PC-9 (cell line): ENCODE measurements around the gene CRISPLD2. TPM values are rescaled to one million over a fixed set of nuclear protein-coding genes. Genes with fewer than 3 reads are reported as not detected.

ENCODE experiments used
- BruUV-seq: library from RNA; stranded (reverse); fragments of 400-500 nt; replicated peaks from 2 replicates; lab custom pipeline; 2021; lab: Mats Ljungman, UMichigan
- CTCF ChIA-PET: fragments of 300-600 bp; sonication (Branson Sonifier 250); formaldehyde crosslinking; loops from one replicate; lab custom pipeline; 2022; ENCODE audit warnings: antibody characterized with exemption; lab: Charles Lee
- POLR2A ChIA-PET: fragments of 300-600 bp; sonication (Branson Sonifier 250); formaldehyde crosslinking; loops from one replicate; lab custom pipeline; 2022; ENCODE audit warnings: antibody characterized with exemption; ENCODE audit not compliant: unreplicated experiment; lab: Charles Lee
- DNase-seq, 2 experiments: peaks; one replicate each; pipeline versions ENCODE4 v3.0.0 to v3.0.0-alpha.2; 2015 to 2022; ENCODE audit warnings: mixed read lengths in 1 of 2
- H2AFZ ChIP-seq: fragments of 200-600 bp; sonication (generic); 2 replicates; pipeline ENCODE4 v1.8.1; 2017; ENCODE audit warnings: antibody characterized with exemption
- H3F3A ChIP-seq: fragments of 200-600 bp; sonication (generic); 2 replicates; pipeline ENCODE4 v1.8.1; 2017; ENCODE audit warnings: antibody characterized with exemption, mild to moderate bottlenecking, low read depth; ENCODE audit not compliant: insufficient read depth
- H3K27ac ChIP-seq: fragments of 200-600 bp; sonication (generic); 2 replicates; pipeline ENCODE4 v1.6.1; 2016; ENCODE audit warnings: mixed run types
- H3K27me3 ChIP-seq: fragments of 200-600 bp; sonication (generic); 2 replicates; pipeline ENCODE4 v1.6.1; 2016; ENCODE audit warnings: low read depth, mixed run types; ENCODE audit not compliant: insufficient read depth
- H3K36me3 ChIP-seq: fragments of 200-600 bp; sonication (generic); 2 replicates; pipeline ENCODE4 v1.6.1; 2016; ENCODE audit warnings: low read depth, mixed run types
- H3K4me1 ChIP-seq: fragments of 200-600 bp; sonication (generic); replicated peaks from 2 replicates; pipeline ENCODE4 v1.6.1; 2016; ENCODE audit warnings: mixed run types; ENCODE audit not compliant: insufficient read depth
- H3K4me2 ChIP-seq: fragments of 200-600 bp; sonication (generic); 2 replicates; pipeline ENCODE4 v1.6.1; 2017; ENCODE audit warnings: mixed run types
- H3K4me3 ChIP-seq: fragments of 200-600 bp; sonication (generic); 2 replicates; pipeline ENCODE4 v1.6.1; 2016; ENCODE audit warnings: mixed run types
- H3K79me2 ChIP-seq: fragments of 200-600 bp; sonication (generic); 2 replicates; pipeline ENCODE4 v1.6.1; 2017; ENCODE audit warnings: low read depth, mixed run types
- H3K9me2 ChIP-seq: fragments of 200-600 bp; sonication (generic); 2 replicates; pipeline ENCODE4 v1.8.1; 2017; ENCODE audit warnings: mild to moderate bottlenecking; ENCODE audit not compliant: insufficient read depth
- H3K9me3 ChIP-seq: fragments of 200-600 bp; sonication (generic); 2 replicates; pipeline ENCODE4 v1.8.1; 2016; ENCODE audit warnings: low read depth; ENCODE audit not compliant: insufficient read depth
- H4K20me1 ChIP-seq: fragments of 200-600 bp; sonication (generic); 2 replicates; pipeline ENCODE4 v1.8.1; 2017; ENCODE audit not compliant: insufficient read depth
- CTCF ChIP-seq: fragments of 200-600 bp; sonication (generic); conservative IDR thresholded peaks from 2 replicates; pipeline ENCODE4 v1.6.1; 2017; ENCODE audit warnings: mixed run types, antibody characterized with exemption, mild to moderate bottlenecking, moderate library complexity
- EZH2 ChIP-seq: fragments of 200-600 bp; sonication (generic); IDR thresholded peaks from 2 replicates; pipeline ENCODE4 v1.8.0; 2017; ENCODE audit warnings: antibody characterized with exemption, low read depth
- intact Hi-C: fragments of 100-400 bp; cut with micrococcal nuclease; formaldehyde crosslinking; loops from one replicate; pipeline ENCODE4 v1.10.0; 2022; ENCODE audit not compliant: unreplicated experiment
- total RNA-seq: library from RNA; stranded (reverse); gene quantifications from 2 replicates; pipeline ENCODE4 v1.2.3, GENCODE V29; 2021

Gene CRISPLD2
- total RNA-seq, 1 experiment from 2014 or later, result 18.6 TPM

GRCh38 chr16:84909476-84910085 lies 89.8 kb downstream of the CRISPLD2 start:
- Histone ChIP-seq H3K79me2 (no peaks in the 10 kb centered on the region), H3K27me3 (no peaks in the 10 kb centered on the region), H3K4me3 (no peak overlapping the region), H3K27ac (no peak overlapping the region), H3K9me2 (no peaks in the 10 kb centered on the region), H3K4me1 (no peaks in the 10 kb centered on the region), H4K20me1 (no peaks in the 10 kb centered on the region), H3K36me3 (no peaks in the 10 kb centered on the region), H3K4me2 (no peak overlapping the region), H3F3A (no peaks in the 10 kb centered on the region), H2AFZ (no peak overlapping the region), H3K9me3 (no peaks in the 10 kb centered on the region)
- CTCF ChIA-PET, result no interaction called here
- intact Hi-C loops, result no loop called here
- POLR2A ChIA-PET, result no interaction called here
- DNase-seq, result no peak
- no TSS peak for BruUV-seq
- no peak for TF ChIP-seq EZH2
- TF ChIP-seq CTCF, result no peak

GRCh38 chr16:84911486-84912216 lies 91.9 kb downstream of the CRISPLD2 start:
- H4K20me1 ChIP-seq, result no peaks in the 10 kb centered on the region
- BruUV-seq, result no TSS peak
- H3K4me2 ChIP-seq, result no peak overlapping the region
- H3K36me3 ChIP-seq, result no peaks in the 10 kb centered on the region
- no peak overlapping the region for H2AFZ ChIP-seq
- POLR2A ChIA-PET, result no interaction called here
- DNase-seq, result no peak
- no peak overlapping the region for H3K27ac ChIP-seq
- intact Hi-C loops, result no loop called here
- no peaks in the 10 kb centered on the region for H3F3A ChIP-seq
- no peaks in the 10 kb centered on the region for H3K27me3 ChIP-seq
- no peak for TF ChIP-seq EZH2
- no peak for TF ChIP-seq CTCF
- H3K79me2 ChIP-seq, result no peaks in the 10 kb centered on the region
- no peaks in the 10 kb centered on the region for H3K4me1 ChIP-seq
- no peak overlapping the region for H3K4me3 ChIP-seq
- H3K9me3 ChIP-seq, result no peaks in the 10 kb centered on the region
- CTCF ChIA-PET, result no interaction called here
- no peaks in the 10 kb centered on the region for H3K9me2 ChIP-seq

- no peak for TF ChIP-seq CTCF
- no peak for TF ChIP-seq EZH2
- no peak for DNase-seq
- H3K36me3 ChIP-seq, result no peaks in the 10 kb centered on the region
- H3K27me3 ChIP-seq, result no peaks in the 10 kb centered on the region
- CTCF ChIA-PET, result no interaction called here
- no peak overlapping the region for H3K27ac ChIP-seq
- H3F3A ChIP-seq, result no peaks in the 10 kb centered on the region
- no peak overlapping the region for H2AFZ ChIP-seq
- BruUV-seq, result no TSS peak
- H4K20me1 ChIP-seq, result no peaks in the 10 kb centered on the region
- no peaks in the 10 kb centered on the region for H3K79me2 ChIP-seq
- no peak overlapping the region for H3K4me3 ChIP-seq
- intact Hi-C loops, result no loop called here
- H3K9me2 ChIP-seq, result no peaks in the 10 kb centered on the region
- no peaks in the 10 kb centered on the region for H3K4me1 ChIP-seq
- H3K4me2 ChIP-seq, result no peak overlapping the region
- POLR2A ChIA-PET, result no interaction called here
- no peaks in the 10 kb centered on the region for H3K9me3 ChIP-seq
Observed at GRCh38 chr16:84913315-84913714, 93.5 kb downstream of the CRISPLD2 start.
